A549 (cell line): ENCODE measurements around the gene NBEAL2. TPM values are rescaled to one million over a fixed set of nuclear protein-coding genes. Genes with fewer than 3 reads are reported as not detected.

ENCODE experiments used
- ATAC-seq, 2 experiments: fragments of 200-7000 bp in 1 of 2; fragments of >200 bp in 1 of 2; cut with Nextera tagmentation in 1 of 2; cut with Tn5 transposase in 1 of 2; 3 replicates each; pipeline versions ENCODE4 v1.8.0 to v1.9.1; 2018 to 2020; ENCODE audit warnings: mild to moderate bottlenecking in 1 of 2, moderate library complexity in 1 of 2
- CTCF ChIA-PET: fragments of 300-600 bp; sonication (Branson Sonifier 250); formaldehyde crosslinking; extraction: SDS; loops from one replicate; lab custom pipeline; 2021; ENCODE audit warnings: antibody characterized with exemption, inconsistent platforms; lab: Yijun Ruan, JAX
- POLR2A ChIA-PET: fragments of 350-600 bp; formaldehyde crosslinking; extraction: SDS; loops from one replicate; lab custom pipeline; 2021; ENCODE audit warnings: antibody characterized with exemption, inconsistent platforms; lab: Yijun Ruan, JAX
- DNase-seq, 2 experiments: peaks; one replicate each; pipeline versions ENCODE4 v3.0.0 to v3.0.0-alpha.2; 2011 to 2016; ENCODE audit warnings: low read depth in 1 of 2, low spot score in 1 of 2
- FAIRE-seq: peaks from 2 replicates; lab custom pipeline; 2011; peaks lifted over from hg19 to GRCh38; lab: Jason Lieb, UNC
- H3K27ac ChIP-seq, 2 experiments: fragments of >200 bp; sonication (Bioruptor Twin); formaldehyde crosslinking; 3 replicates each; pipeline ENCODE4 v1.5.1; 2016 to 2017
- H3K4me1 ChIP-seq: fragments of >200 bp; sonication (Bioruptor Twin); formaldehyde crosslinking; 3 replicates; pipeline ENCODE4 v1.6.1; 2016
- H3K4me2 ChIP-seq: fragments of >200 bp; sonication (Bioruptor Twin); formaldehyde crosslinking; 3 replicates; pipeline ENCODE4 v1.6.1; 2016
- H3K4me3 ChIP-seq: fragments of >200 bp; sonication (Bioruptor Twin); formaldehyde crosslinking; 3 replicates; pipeline ENCODE4 v1.5.1; 2016
- H3K9me3 ChIP-seq: fragments of >200 bp; sonication (Bioruptor Twin); formaldehyde crosslinking; 3 replicates; pipeline ENCODE4 v1.6.1; 2016
- BHLHE40 ChIP-seq: IDR thresholded peaks from 2 replicates; pipeline ENCODE4 v1.6.1; 2012; ENCODE audit warnings: low read depth, low read length, inconsistent platforms
- CBX2 ChIP-seq: fragments of 200-600 bp; sonication (generic); IDR thresholded peaks from 2 replicates; pipeline ENCODE4 v1.6.1; 2016; ENCODE audit warnings: low read depth, mild to moderate bottlenecking, borderline replicate concordance
- CBX8 ChIP-seq: fragments of 200-600 bp; sonication (generic); IDR thresholded peaks from 2 replicates; pipeline ENCODE4 v1.6.1; 2016
- CEBPB ChIP-seq, 2 experiments: fragments of >200 bp in 1 of 2; sonication (Bioruptor Twin) in 1 of 2; formaldehyde crosslinking in 1 of 2; IDR thresholded peaks; 2 replicates each; pipeline ENCODE4 v1.6.1; 2012 to 2016
- CHD2 ChIP-seq: fragments of 150-350 bp; IDR thresholded peaks from 2 replicates; pipeline ENCODE4 v1.6.1; 2014; ENCODE audit warnings: low read length; ENCODE audit not compliant: partially characterized antibody
- EHMT2 ChIP-seq: fragments of 200-600 bp; sonication (generic); IDR thresholded peaks from 2 replicates; pipeline ENCODE4 v1.6.1; 2016; ENCODE audit warnings: antibody characterized with exemption, low read depth, mild to moderate bottlenecking, moderate library complexity
- FOXS1 ChIP-seq: fragments of 250-450 bp; sonication (Bioruptor Pico); IDR thresholded peaks from 2 replicates; pipeline ENCODE4 v1.5.0; 2020; ENCODE audit warnings: mild to moderate bottlenecking, moderate library complexity
- HEYL ChIP-seq: fragments of 250-450 bp; sonication (Bioruptor Pico); IDR thresholded peaks from 2 replicates; pipeline ENCODE4 v1.8.0; 2021; ENCODE audit warnings: mild to moderate bottlenecking, moderate library complexity
- HOXA7 ChIP-seq: fragments of 250-450 bp; sonication (Bioruptor Pico); IDR thresholded peaks from 2 replicates; pipeline ENCODE4 v1.5.0; 2020; ENCODE audit warnings: mild to moderate bottlenecking, moderate library complexity
- JUN ChIP-seq, 2 experiments: fragments of >200 bp; sonication (Bioruptor Twin); formaldehyde crosslinking; IDR thresholded peaks; 2 replicates in 1 of 2; 3 replicates in 1 of 2; pipeline ENCODE4 v1.6.1; 2016 to 2017
- JUNB ChIP-seq: fragments of >200 bp; sonication (Bioruptor Twin); formaldehyde crosslinking; IDR thresholded peaks from 2 replicates; pipeline ENCODE4 v1.6.1; 2016
- KDM1A ChIP-seq: fragments of 200-600 bp; sonication (generic); IDR thresholded peaks from 2 replicates; pipeline ENCODE4 v1.6.1; 2016; ENCODE audit warnings: low read depth, mild to moderate bottlenecking
- NFE2L2 ChIP-seq: fragments of 150-350 bp; conservative IDR thresholded peaks from 2 replicates; pipeline ENCODE4 v1.6.1; 2014; ENCODE audit warnings: low read length
- POLR2AphosphoS2 ChIP-seq: conservative IDR thresholded peaks from 2 replicates; pipeline ENCODE4 v1.6.1; 2012; ENCODE audit warnings: low read length, improper control_type of control experiment, inconsistent platforms
- RAD21 ChIP-seq, 2 experiments: fragments of >200 bp in 1 of 2; sonication (Bioruptor Twin) in 1 of 2; formaldehyde crosslinking in 1 of 2; IDR thresholded peaks in 1 of 2; conservative IDR thresholded peaks in 1 of 2; 2 replicates in 1 of 2; 3 replicates in 1 of 2; pipeline ENCODE4 v1.6.1; 2012 to 2018; ENCODE audit warnings: inconsistent platforms in 1 of 2
- RCOR1 ChIP-seq: fragments of 150-350 bp; IDR thresholded peaks from 2 replicates; pipeline ENCODE4 v1.6.1; 2014; ENCODE audit warnings: antibody characterized with exemption, low read length, low read depth
- RFX5 ChIP-seq: fragments of 450-650 bp; IDR thresholded peaks from 2 replicates; pipeline ENCODE4 v1.7.1; 2014; ENCODE audit warnings: antibody characterized with exemption, mild to moderate bottlenecking, moderate library complexity
- RNF2 ChIP-seq: fragments of 200-600 bp; sonication (generic); IDR thresholded peaks from 2 replicates; pipeline ENCODE4 v1.6.1; 2016; ENCODE audit warnings: low read depth, mild to moderate bottlenecking, antibody characterized with exemption, moderate library complexity, borderline replicate concordance
- SREBF2 ChIP-seq: fragments of 450-650 bp; IDR thresholded peaks from 2 replicates; pipeline ENCODE4 v1.6.1; 2014; ENCODE audit warnings: mild to moderate bottlenecking, moderate library complexity
- TFCP2L1 ChIP-seq: fragments of 250-450 bp; sonication (Bioruptor Pico); IDR thresholded peaks from 2 replicates; pipeline ENCODE4 v1.5.0; 2021; ENCODE audit warnings: mild to moderate bottlenecking
- TP53 ChIP-seq: fragments of 250-450 bp; sonication (Bioruptor Pico); IDR thresholded peaks from 2 replicates; pipeline ENCODE4 v1.5.0; 2021; ENCODE audit warnings: mild to moderate bottlenecking, moderate library complexity
- ZNF302 ChIP-seq: fragments of 250-450 bp; sonication (Bioruptor Pico); IDR thresholded peaks from 2 replicates; pipeline ENCODE4 v1.9.0; 2021; ENCODE audit warnings: inconsistent platforms, mild to moderate bottlenecking, moderate library complexity
- WGBS: methylation state at CpG from one replicate; pipeline ENCODE4 v1.1.6; 2017; ENCODE audit errors: missing lambda C conversion rate; 5-methylcytosine and 5-hydroxymethylcytosine counted together
- polyA plus RNA-seq, 4 experiments: library from polyadenylated mRNA; depleted of rRNA in 3 of 4; stranded (reverse); fragments of >200 nt; fragmentation: RNase III in 1 of 4; extraction: RNeasy Plus Mini Kit Qiagen cat#74134 plus additional on column Dnase treatment in 1 of 4; gene quantifications; 2 replicates in 3 of 4; 3 replicates in 1 of 4; pipeline ENCODE4 v1.2.3, GENCODE V29; 2011 to 2017
- TF ChIP-seq, protein P1 (sequence below): IDR thresholded peaks from 2 replicates; pipeline ENCODE4 v1.6.1; 2012; ENCODE audit warnings: low read depth, borderline replicate concordance
- TF ChIP-seq, protein P2 (sequence below): IDR thresholded peaks from 2 replicates; pipeline ENCODE4 v1.6.1; 2012
- TF ChIP-seq, protein P3 (sequence below): fragments of >200 bp; sonication (Bioruptor Twin); formaldehyde crosslinking; IDR thresholded peaks from 2 replicates; pipeline ENCODE4 v1.6.1; 2016
- TF ChIP-seq, protein P4 (sequence below): fragments of 150-350 bp; IDR thresholded peaks from 2 replicates; pipeline ENCODE4 v1.6.1; 2014; ENCODE audit warnings: low read depth, mild to moderate bottlenecking, low read length
- TF ChIP-seq, protein P5 (sequence below): IDR thresholded peaks from 2 replicates; pipeline ENCODE4 v1.6.1; 2012
- TF ChIP-seq, protein P6 (sequence below): fragments of 450-650 bp; IDR thresholded peaks from 2 replicates; pipeline ENCODE4 v1.6.1; 2014; ENCODE audit warnings: antibody characterized with exemption

Gene NBEAL2
- polyA plus RNA-seq, 2 of the 4 experiments (the other 2 are of a cell fraction) = 9.6 to 47.3 TPM

DNA sequence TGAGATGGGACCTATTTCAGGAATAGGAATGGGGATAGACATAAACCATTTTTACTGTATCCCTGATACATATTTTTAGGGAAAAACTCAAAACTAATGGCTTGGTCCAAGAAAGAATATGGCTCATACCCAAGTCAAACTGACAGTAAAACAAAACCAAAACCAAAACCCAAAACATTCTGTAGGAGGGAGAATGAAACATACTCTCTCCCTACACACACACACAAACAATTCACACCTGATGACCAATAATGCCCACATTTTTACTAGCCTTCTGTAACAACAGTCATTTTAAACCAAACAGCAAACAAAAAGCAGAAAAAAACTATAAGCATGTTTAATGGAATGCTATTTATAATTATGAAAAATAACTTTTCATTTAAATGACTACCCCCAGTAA is 74.9 kb downstream of the NBEAL2 start:
- no peak overlapping the region for H3K4me2 ChIP-seq
- FAIRE-seq = no peak
- ATAC-seq = no peak
- no peak for DNase-seq
- no peak overlapping the region for H3K4me3 ChIP-seq
- CTCF ChIA-PET = interaction anchor here (0.6 kb wide), 1 partner anchor 735 kb away, joined by 3 read pairs; no protein-coding TSS in a partner anchor
- no peaks in the 10 kb centered on the region for H3K4me1 ChIP-seq
- no peak overlapping the region for H3K27ac ChIP-seq
- no peak for TF ChIP-seq ZNF302
- TF ChIP-seq CHD2 = no peak
- no peak for TF ChIP-seq RFX5
- TF ChIP-seq, protein P1, sequence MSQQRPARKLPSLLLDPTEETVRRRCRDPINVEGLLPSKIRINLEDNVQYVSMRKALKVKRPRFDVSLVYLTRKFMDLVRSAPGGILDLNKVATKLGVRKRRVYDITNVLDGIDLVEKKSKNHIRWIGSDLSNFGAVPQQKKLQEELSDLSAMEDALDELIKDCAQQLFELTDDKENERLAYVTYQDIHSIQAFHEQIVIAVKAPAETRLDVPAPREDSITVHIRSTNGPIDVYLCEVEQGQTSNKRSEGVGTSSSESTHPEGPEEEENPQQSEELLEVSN = no peak
- no peak for TF ChIP-seq RCOR1
- TF ChIP-seq, protein P2, sequence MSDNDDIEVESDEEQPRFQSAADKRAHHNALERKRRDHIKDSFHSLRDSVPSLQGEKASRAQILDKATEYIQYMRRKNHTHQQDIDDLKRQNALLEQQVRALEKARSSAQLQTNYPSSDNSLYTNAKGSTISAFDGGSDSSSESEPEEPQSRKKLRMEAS = no peak
- no peak for TF ChIP-seq HEYL (CRISPR knock-in tag)
- TF ChIP-seq SREBF2 = no peak
- TF ChIP-seq, protein P3, sequence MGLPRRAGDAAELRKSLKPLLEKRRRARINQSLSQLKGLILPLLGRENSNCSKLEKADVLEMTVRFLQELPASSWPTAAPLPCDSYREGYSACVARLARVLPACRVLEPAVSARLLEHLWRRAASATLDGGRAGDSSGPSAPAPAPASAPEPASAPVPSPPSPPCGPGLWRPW = no peak
- TF ChIP-seq HOXA7 (CRISPR knock-in tag) = no peak
- TF ChIP-seq, protein P4, sequence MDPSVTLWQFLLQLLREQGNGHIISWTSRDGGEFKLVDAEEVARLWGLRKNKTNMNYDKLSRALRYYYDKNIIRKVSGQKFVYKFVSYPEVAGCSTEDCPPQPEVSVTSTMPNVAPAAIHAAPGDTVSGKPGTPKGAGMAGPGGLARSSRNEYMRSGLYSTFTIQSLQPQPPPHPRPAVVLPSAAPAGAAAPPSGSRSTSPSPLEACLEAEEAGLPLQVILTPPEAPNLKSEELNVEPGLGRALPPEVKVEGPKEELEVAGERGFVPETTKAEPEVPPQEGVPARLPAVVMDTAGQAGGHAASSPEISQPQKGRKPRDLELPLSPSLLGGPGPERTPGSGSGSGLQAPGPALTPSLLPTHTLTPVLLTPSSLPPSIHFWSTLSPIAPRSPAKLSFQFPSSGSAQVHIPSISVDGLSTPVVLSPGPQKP = no peak
- TF ChIP-seq RNF2 = no peak
- TF ChIP-seq CEBPB (IDR thresholded peaks at IDR 0.05) = no peak
- no peak for TF ChIP-seq FOXS1 (CRISPR knock-in tag)
- TF ChIP-seq POLR2AphosphoS2 = no peak
- TF ChIP-seq TP53 = no peak
- TF ChIP-seq, protein P5, sequence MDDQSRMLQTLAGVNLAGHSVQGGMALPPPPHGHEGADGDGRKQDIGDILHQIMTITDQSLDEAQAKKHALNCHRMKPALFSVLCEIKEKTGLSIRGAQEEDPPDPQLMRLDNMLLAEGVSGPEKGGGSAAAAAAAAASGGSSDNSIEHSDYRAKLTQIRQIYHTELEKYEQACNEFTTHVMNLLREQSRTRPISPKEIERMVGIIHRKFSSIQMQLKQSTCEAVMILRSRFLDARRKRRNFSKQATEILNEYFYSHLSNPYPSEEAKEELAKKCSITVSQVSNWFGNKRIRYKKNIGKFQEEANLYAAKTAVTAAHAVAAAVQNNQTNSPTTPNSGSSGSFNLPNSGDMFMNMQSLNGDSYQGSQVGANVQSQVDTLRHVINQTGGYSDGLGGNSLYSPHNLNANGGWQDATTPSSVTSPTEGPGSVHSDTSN = no peak
- POLR2A ChIA-PET = no interaction called here
- H3K9me3 ChIP-seq = no peaks in the 10 kb centered on the region

DNA sequence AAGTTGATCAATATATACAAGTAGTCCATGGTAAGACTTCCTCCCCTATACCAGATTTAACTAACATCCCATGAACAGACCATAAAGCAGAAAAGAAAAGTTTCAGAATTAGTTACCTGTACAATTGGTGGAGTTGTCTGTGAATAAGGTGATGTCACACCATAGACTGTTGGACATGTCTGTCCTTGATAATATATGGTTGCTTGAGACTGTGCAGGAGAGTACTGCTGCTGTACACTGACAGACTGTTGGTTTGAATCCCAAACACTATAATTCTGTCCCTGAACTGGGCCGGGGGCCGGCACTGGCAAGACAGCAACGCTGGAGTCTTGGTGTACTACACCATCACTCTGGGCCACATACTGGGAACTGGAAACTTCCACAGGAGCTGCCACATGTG is 77.2 kb downstream of the NBEAL2 start:
- TF ChIP-seq CBX8 (no peak), HOXA7 (CRISPR knock-in tag) (no peak), JUN (IDR thresholded peaks at IDR 0.05) (no peak), NFE2L2 (no peak), CBX2 (no peak), BHLHE40 (no peak), EHMT2 (no peak), RAD21 (conservative IDR thresholded peaks at IDR 0.05 in 1 of 2, IDR thresholded peaks at IDR 0.05 in 1 of 2) (no peak), TFCP2L1 (no peak), RNF2 (no peak), KDM1A (no peak), CHD2 (no peak), JUNB (no peak)
- TF ChIP-seq, protein P6, sequence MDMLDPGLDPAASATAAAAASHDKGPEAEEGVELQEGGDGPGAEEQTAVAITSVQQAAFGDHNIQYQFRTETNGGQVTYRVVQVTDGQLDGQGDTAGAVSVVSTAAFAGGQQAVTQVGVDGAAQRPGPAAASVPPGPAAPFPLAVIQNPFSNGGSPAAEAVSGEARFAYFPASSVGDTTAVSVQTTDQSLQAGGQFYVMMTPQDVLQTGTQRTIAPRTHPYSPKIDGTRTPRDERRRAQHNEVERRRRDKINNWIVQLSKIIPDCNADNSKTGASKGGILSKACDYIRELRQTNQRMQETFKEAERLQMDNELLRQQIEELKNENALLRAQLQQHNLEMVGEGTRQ = no peak
- TF ChIP-seq, all 56 proteins: peak for 0
- CTCF ChIA-PET = no interaction called here
- no peak overlapping the region for H3K4me2 ChIP-seq
- POLR2A ChIA-PET = no interaction called here
- no peaks in the 10 kb centered on the region for H3K9me3 ChIP-seq
- DNase-seq (no peak), FAIRE-seq (no peak), ATAC-seq (peak in 1 of 2 experiments; percentile 24; a peak in 2 of 6 replicates)
- no peak overlapping the region for H3K4me3 ChIP-seq
- no peaks in the 10 kb centered on the region for H3K4me1 ChIP-seq
- no peak overlapping the region for H3K27ac ChIP-seq
- 100% methylated on average over 2 of the region's 3 CpGs for WGBS
